HG03196 (cell line): ENCODE results near the gene AUH.

Experiments
- ATAC-seq: cut with Tn5 transposase; IDR thresholded peaks from one replicate; pipeline ENCODE4 v1.9.1; 2021; ENCODE audit not compliant: unreplicated experiment

AUH gene

DNA sequence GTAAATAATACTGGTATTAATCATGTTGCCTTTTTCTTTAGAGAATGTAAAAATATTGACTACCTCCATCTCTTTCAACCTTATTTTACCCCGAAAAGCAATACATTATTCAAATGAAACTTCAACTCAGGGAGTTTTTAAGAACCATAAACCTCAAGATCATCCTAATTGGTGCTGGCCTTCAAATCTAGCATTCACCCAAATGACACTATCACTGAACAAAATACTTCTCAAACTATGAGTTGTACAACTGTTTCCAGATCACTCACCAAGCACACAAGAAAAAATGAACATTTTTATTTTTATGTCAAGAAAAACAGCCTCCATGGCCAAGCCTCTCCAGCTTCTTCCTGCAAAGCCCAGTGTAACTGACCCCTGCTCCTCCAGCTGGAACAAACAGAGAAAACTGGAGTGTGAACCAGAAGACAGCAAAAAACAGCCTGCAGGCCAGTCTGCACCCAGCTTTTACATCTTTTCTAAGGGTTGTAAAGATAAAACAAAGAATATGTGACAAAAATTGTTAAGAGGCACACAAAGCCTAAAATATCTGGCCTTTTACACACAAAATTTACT is 21.2 kb downstream of the AUH start:
- no peak for ATAC-seq

DNA sequence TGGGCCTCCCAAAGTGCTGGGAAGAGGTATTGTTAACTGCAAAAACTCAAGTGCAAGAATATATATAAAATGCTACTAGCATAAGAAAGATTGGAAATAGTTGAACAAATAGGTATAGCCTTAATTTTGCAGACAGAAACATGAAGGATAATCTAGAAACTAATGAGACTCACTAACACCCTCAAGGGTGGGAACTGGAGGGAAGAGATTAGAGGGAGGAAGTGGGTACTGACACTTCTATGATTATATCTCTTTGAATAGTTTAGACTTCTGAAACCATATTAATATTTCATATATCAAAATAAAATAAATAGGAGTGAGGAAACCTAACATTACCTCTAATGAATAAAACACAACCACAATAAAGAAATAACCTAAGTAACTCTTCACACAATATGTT is 23.0 kb downstream of the AUH start:
- ATAC-seq = no peak

DNA sequence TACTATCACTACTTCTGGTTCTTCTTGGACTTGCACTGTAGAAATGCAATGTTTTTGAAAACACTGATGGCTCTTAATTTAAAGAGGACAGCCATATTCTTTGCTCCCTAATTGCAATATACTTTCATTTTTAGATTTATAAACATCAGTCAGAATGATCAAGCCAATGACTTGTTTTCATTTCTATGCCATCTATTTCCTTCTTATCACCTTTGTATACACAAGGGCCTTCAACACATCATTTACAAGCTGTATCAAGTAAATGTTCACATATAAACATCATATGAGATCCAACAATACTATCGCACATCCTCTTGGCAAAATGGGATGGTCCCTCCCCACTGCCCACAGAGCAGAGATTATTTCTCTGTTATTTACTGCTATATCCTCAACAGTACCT is 24.9 kb downstream of the AUH start:
- no peak for ATAC-seq

DNA sequence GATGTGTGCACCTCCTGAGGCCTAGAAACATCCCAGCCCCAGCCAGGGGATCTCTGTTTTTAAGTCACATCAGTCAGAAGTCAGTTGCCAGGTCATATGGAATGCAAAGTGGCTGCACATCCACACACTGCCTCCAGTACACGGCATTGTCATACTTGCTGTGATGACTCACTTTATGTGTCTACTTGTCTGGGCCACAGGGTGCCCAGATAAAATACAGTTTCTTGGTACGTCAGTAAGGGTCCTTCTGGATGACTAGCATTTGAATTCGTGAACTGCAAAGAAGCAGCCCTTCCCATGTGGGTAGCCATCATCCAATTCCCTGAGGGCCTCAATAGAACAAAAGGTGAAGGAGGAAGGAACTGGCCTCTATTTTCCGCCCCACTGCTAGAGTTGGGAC is 27.7 kb downstream of the AUH start:
- no peak for ATAC-seq

DNA sequence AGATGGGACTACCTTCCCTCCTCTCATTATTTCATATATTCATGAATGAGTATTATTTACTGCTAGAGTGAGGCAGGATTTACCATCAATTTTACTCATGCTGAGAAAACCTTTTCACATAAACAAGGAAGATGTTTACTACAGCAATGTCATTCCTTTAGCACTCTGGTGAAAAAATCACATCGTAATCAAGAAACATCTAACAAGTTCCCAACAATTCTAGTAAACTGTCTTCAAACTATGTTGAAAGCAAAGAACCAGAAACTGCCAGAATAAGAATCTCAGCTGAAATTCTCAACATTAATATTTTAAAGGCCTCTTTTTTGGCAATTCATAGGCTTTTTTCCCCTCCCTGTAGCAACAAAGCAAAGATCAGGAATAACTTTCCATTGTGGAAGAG is 28.2 kb downstream of the AUH start:
- ATAC-seq = no peak

DNA sequence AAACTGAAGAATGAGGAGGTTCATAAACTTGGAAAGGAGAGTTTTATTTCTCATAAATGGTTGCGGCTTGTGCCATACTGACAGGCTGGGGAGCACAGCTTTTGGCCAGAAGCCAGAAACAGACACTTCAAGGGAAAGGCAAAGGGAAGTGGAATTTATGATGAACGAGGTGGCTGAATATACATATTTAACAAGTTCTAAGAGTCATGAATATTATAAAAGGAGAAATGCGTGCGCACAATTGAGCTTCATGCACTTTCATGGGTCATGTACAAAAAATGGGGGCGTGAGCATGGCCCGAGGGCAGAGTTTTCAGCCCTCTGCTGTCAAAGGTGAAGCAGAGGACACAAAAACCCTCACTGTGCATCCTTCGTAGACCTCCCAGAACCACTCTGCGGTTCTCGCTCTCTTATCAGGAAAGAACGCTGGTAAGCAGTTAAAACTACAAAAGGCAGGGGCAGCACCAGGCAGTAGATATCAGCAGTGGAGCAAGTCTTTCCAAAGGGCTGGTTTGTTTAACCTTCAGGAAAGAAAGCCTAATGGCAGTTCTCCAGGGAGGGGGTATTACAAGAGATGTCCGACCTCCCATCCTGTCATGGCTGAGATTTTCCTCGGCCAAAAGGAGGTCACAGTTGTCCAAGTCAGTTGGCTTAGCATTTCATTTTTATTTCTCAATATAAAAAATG is 29.0 kb downstream of the AUH start:
- no peak for ATAC-seq

DNA sequence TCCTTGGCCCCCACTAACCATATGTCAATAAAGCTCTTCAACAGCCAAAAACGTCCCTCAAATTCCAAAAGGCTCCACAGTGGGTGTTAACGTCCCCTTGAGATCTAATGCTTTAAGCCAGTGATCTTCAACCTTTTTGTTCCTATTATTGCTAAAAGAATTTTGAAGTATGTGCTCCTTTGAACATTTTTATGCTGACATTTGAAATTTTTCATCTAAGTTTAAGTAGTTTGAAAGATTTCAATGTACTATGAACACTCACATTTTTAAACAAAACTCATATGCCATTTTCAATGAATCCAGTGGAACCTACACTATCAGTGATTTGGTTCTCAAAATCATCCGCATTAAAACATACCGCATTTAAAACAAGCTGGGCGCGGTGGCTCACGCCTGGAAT is 29.9 kb downstream of the AUH start:
- no peak for ATAC-seq

DNA sequence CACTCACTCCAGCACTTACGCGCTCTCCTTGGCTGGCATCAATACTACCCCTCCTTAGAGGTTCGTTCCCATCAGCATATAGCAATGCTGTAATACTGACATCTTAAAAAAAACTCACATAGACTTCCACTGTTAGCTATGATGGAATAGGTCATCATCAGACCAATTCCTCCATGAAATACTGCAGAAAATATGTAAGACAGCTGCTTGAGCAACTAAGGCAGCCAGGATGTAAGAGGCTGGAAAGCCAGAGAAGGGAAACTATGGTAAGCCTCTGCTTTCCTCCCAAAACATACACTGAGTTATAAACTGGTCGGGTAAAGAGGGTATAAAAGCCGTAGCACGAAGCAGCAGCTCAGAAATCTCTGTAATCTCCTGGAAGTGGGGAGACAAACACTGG is 33.5 kb downstream of the AUH start:
- ATAC-seq = no peak

DNA sequence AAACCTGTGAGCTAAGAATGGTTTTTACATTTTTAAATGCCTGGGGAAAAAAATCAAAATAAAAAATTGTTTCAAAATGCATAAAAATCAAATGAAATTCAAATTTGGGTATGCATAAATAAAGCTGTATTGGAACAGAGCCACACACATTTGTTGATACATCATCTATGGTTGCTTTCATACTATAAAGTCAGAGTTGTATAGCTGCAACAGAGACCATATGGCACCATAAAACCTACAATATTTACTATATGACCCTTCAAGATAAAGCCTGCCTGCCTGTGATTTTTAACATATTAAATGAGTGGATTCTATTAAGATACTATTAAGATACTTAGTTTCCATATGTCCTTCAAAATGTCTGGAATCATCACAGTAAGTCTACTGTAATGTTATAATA is 40.0 kb downstream of the AUH start:
- ATAC-seq = no peak

DNA sequence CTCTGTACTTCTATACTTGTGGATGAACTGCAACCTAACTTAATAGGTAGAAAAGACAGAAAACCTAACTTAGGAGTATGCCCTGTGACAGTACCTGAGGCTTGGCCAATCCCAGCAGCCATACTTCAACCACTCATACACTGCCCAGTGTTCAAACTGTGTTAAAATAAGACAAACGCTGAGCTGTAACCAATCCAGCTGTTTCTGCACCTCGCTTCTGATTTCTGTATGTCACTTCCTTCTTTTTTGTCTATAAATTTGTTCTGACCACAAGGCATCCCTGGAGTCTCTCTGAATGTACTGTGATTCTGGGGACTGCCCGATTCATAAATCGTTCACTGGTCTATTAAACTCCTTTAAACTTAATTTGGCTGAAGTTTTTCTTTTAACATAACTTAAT is 41.4 kb downstream of the AUH start:
- no peak for ATAC-seq

DNA sequence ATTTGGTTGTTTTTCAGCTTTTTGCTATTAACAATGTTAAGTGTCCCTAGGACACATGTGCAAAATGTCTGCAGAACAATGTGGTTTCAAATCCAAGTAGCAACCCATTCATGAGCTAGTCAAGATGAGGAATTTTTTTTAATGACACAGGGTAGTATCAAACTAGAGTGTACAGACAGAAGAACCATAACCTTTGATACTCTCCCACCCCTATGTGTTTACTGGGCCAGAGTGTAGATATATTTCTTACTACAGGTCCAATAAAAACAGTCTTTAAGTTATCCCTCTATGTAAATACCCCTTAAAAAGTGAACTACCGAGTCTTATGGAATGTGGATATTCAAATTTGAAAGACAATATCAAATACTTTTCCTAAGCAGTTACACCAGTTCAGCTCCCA is 45.6 kb downstream of the AUH start:
- ATAC-seq = no peak

DNA sequence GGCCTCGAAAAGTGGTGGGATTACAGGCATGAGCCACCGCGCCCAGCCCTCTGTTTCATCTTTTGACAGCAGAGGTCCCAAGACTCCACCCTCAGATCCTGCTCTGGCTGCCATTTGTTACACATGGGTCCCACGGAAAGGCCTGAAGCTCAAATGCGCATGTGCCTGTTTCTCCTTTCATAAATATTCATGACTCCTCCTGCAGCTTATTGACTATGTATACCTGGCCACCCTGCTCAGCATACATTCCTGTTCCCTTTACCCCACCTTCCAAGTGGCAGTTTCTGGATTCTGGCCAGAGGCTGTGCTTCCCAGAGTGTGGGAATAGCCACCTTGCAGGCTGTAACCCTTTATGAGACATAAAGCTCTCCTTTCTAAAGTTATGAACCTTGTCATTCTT is 46.5 kb downstream of the AUH start:
- ATAC-seq = no peak

DNA sequence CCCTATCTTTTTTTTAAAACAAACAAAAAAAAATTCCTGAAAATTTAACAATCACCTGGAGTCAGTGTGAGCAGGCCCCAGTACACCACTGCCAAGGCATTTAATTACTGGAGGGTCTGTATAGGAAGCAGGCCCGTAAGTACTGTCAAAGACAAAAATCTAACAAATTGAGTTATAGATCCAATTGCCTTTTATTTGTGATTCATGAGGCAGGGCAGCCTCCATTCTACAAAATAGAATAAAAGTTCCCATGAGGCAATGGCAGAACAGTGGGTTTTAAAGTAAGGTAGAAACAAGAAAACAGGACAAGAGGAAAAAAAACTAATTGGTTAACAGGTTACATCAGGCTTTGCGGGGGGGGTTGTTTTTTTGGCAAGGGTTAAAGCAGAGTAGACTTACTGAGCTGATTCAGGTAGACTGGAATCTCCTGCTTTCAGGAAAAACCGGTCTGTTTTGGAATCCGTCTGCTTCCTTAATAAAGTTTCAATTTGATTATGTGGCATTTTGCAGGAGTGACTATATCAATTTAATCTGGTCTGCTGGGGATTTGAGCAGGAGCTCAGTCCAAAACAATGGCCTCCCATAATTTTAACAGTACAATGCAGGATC is 48.9 kb downstream of the AUH start:
- ATAC-seq = no peak

DNA sequence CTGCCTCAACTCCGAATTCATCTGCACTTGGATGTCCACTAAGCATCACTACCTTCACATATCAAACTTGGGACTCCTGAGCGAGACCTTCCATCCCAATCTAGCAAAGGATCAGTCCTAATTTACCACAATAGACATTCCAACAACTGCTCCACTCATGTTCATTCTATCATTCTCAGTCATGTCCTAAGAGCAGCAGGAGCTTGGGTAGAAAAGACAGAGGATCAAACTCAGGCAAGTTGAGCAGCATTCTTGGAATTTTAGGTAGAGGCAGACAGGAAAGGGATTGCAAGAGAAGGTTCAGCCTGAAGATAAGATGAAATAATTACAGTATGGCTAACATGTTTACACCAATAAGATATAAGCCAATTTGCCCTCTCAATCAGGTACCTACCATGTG is 51.7 kb downstream of the AUH start:
- ATAC-seq = no peak

DNA sequence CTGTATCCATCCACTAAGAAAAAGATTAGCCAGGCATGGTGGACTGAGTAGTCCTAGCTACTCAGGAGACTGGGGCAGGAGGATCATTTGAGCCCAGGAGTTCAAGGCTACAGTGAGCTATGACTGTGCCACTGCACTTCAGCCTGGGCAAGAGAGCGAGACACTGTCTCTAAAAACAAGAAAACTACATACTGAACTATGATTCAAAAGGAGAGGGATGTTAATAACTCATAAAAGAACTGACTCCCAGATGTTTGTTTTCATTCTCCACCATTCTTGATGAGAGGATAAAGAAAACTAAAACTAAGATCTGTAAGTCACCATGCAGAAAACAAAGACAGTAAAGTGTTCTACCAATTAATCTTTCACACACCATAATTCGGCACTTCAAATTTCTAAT is 53.5 kb downstream of the AUH start:
- ATAC-seq = no peak

DNA sequence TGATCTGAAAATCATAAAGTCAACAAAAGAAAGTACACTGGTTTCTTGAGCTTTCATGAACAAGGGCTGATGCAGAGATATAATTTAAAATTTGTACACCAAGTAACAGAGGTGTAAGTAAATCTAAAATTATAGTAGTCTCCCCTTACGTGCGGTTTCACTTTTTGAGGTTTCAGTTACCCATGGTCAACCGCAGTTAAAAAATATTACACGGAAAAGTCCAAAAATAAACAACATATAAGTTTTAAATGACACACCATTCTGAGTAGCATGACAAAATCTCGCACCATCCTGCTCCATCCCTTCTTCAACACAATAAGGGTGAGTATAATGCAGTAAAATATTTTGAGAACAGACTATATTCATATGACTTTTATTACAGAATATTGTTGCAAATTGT is 54.4 kb downstream of the AUH start:
- ATAC-seq = no peak

DNA sequence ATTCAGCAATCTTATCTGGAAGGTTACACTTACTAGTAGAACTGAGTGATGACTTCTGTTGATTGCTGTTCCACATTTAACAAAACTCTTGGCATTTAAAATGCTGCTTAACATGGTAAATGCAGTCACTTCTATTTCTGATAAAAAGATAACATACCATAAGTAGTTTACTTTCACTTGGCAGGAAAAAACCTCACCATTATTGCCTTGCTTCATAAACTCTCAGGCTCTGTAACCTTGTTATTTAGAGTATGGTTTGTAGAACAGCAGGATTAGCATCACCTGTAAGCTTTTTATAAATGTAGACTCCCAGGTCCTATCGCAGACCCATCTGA is 55.5 kb downstream of the AUH start:
- no peak for ATAC-seq

DNA sequence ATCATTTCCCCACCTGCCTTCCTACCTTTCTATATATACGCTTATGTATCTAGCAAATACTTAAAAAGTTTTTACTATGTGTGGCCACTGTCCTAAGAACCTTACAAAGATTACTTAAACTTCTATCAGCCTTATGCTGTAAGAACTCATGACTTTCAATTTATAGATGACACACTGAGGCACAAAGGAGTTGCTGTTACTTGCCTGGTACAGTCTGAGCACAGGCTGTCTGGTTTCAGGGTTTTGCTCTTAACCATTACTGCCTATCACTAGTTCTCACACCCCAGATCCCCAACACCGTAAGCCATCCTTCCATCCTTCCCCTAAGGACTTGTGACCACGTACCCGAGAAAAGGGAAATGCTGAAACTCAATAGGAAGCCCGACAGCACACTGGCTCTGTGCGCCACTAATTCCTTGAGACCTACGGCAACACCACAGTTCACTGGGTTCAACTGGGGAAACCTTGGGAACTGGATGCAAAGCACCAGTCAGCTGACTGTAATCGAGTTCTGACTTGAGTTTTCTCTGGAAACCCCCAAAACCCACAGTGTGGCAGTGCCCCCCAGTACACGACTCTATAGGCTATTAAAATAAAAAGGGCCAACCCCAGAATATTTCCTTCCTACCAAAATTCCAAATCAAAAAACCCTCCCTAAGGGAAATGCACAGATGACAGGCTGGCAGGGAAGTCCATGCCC is 56.0 kb downstream of the AUH start:
- no peak for ATAC-seq

DNA sequence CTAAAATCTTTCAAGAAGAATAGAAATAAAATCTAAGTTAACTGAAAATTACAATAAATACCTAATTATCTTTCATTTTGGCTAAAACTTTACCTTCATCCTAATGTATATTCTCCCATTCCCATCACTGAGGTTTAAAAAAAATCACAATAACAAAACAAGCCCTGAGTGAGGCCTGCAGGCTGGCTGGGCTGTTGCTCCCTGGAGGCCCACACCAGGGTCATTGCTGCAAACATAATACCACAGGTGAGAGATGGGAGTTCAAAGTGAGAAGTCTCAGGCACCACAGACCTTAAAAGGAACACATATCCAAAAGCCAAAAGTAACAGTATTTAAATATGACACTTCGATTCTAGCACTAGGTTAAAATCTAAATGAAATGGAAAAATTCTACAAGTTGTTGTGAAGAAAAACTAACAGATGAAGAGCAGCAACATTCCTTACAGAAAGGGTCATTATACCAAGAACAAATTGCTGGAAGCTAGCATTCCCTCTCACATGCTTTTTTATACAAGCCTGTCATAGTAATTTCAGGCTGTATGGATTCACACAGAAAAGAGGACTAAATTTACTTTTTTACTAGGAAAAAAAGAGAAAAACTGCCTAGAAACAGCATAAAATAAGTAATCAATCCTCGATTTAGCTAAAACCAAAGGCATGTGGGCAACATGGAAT is 57.8 kb downstream of the AUH start:
- no peak for ATAC-seq

DNA sequence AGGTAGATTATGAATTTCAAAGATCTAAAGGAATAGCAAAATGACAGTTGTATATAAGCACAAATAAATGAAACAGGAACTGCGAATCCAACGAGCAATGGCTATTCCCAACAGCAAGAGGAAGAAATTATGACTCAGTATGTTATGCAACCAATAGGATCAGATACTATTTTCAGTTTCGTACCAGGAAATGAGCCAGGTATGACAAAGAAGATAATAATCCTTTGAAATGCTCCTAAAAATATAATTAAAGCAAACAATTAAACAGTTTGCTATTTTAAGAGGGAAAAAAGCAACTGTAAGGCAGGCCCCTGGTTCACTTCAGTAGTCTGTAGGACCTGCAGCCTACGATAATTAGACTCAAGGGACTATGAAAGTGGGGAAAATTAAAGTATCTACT is 58.9 kb downstream of the AUH start:
- no peak for ATAC-seq

DNA sequence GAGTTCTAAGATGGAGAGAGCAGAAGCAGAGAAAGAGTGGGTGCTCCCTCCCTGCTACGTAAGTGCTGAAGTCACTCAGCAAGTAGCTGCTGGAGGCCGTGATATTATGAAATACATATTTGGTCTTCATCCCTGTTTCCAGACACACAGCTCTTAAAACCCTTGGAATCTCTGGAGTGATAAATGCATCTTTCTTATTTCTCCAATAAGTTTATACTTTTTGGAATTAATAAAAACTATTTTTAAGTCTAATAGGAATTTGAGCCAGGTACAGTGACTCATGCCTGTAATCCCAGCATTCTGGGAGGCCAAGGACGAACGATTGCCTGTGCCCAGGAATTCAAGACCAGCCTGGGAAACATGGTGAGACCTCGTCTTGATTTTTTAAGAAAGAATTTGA is 60.6 kb downstream of the AUH start:
- ATAC-seq = no peak

DNA sequence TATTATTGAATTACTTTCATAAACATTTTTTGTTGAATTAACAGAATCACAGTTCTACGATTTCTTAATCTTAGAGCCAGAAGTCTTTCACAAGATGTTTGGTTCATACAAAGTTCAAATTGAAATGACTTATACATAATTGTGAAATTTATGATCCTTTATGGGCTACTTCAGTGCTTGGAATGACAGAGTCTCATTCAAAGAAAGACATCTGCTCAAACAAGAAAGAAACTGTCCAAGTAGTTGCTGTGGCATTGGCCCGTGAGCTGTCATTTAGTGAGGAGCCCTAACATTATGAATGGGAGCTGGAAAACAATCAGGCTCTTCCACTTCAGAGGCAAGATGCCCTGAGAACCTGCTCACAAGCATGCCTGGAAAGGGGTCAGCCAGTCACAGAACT is 63.4 kb downstream of the AUH start:
- ATAC-seq = no peak
